ENCODE results near the gene CABCOCO1.

CABCOCO1 gene

DNA sequence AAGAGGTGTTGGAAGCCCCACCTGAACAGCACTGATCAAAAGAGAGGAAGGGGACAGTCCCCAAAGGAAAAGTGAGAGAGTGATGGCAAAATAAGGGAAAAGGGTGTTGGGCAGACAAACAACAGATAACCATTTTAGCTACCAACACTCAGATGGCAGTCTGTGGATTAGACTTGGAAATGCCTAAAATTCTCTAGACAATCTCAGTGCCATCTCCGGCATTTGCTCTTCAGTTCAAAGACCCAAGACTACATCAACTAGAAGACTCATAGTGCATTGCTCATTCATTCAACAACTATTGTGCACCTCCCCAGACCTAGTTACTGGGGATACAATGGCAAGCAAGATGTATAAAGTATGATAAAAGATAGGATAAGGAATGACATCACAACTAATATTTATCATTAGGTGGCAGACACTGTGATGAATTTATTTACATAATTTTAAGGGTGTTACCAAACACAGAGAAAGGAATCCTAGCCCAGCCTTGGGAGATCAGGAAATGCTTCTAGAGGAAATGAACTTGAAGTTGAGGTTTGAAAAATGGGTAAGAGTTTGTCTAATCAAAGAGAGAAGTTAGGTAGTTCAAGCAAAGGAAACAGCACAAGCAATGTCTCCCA, 129.5 kb downstream of the CABCOCO1 start:
- H3K9me3 Mint-ChIP-seq (ENCODE audit: low read depth) = no peaks in the 10 kb centered on the region
- H3K36me3 Mint-ChIP-seq = no peaks in the 10 kb centered on the region
- no peak overlapping the region for H3K4me3 Mint-ChIP-seq
- no peak overlapping the region for H3K27ac Mint-ChIP-seq
- H3K4me1 Mint-ChIP-seq (ENCODE audit: low read depth) = peaks cover 4% of the 10 kb centered on the region
- no peaks in the 10 kb centered on the region for H3K27me3 Mint-ChIP-seq

- Mint-ChIP-seq H3K4me1 (ENCODE audit: low read depth) (no peaks in the 10 kb centered on the region), H3K27ac (no peak overlapping the region), H3K4me3 (no peak overlapping the region)
These were observed 130.2 kb downstream of the CABCOCO1 start for GRCh38 chr10:61792921-61793320.

GRCh38 chr10:61793760-61794703, 131.3 kb downstream of the CABCOCO1 start:
- Mint-ChIP-seq H3K27ac (no peak overlapping the region), H3K4me3 (no peak overlapping the region), H3K27me3 (no peaks in the 10 kb centered on the region), H3K36me3 (no peaks in the 10 kb centered on the region), H3K4me1 (ENCODE audit: low read depth) (no peaks in the 10 kb centered on the region), H3K9me3 (ENCODE audit: low read depth) (no peaks in the 10 kb centered on the region)

More at GRCh38 chr10:61792921-61793320, 130.2 kb downstream of the CABCOCO1 start:
- no peaks in the 10 kb centered on the region for H3K9me3 Mint-ChIP-seq (ENCODE audit: low read depth)
- H3K36me3 Mint-ChIP-seq = no peaks in the 10 kb centered on the region
- no peaks in the 10 kb centered on the region for H3K27me3 Mint-ChIP-seq

- no peak overlapping the region for H3K4me3 Mint-ChIP-seq
These were observed 132.4 kb downstream of the CABCOCO1 start for GRCh38 chr10:61795147-61795546.

GRCh38 chr10:61795551-61795950, 132.8 kb downstream of the CABCOCO1 start:
- H3K27me3 Mint-ChIP-seq = no peaks in the 10 kb centered on the region
- no peaks in the 10 kb centered on the region for H3K9me3 Mint-ChIP-seq (ENCODE audit: low read depth)
- H3K4me1 Mint-ChIP-seq (ENCODE audit: low read depth) = no peaks in the 10 kb centered on the region
- no peak overlapping the region for H3K27ac Mint-ChIP-seq
- no peaks in the 10 kb centered on the region for H3K36me3 Mint-ChIP-seq
- H3K4me3 Mint-ChIP-seq = no peak overlapping the region

More at GRCh38 chr10:61795147-61795546, 132.4 kb downstream of the CABCOCO1 start:
- H3K9me3 Mint-ChIP-seq (ENCODE audit: low read depth) = no peaks in the 10 kb centered on the region
- H3K36me3 Mint-ChIP-seq = no peaks in the 10 kb centered on the region
- no peak overlapping the region for H3K27ac Mint-ChIP-seq
- H3K27me3 Mint-ChIP-seq = no peaks in the 10 kb centered on the region
- no peaks in the 10 kb centered on the region for H3K4me1 Mint-ChIP-seq (ENCODE audit: low read depth)

DNA sequence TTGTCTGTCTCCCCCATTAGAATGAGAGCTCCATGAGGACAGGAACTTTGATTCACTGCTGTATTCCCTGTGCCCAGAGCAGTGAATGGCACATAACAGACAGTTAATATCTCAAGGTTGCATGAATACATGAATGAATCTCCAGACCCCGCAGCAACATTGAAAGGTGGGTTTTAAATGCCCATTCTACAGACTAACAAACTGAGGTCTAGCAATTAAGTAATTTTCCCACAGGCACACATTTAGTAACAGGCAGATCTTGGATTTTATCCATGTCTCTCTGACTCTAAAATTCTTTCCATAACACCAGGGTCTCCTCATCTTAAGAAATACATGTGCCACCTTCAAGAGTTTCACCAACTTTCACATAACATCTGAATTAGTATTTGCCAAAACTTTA, 134.1 kb downstream of the CABCOCO1 start:
- H3K4me1 Mint-ChIP-seq (ENCODE audit: low read depth) = no peaks in the 10 kb centered on the region
- no peaks in the 10 kb centered on the region for H3K27me3 Mint-ChIP-seq
- no peak overlapping the region for H3K27ac Mint-ChIP-seq
- H3K36me3 Mint-ChIP-seq = no peaks in the 10 kb centered on the region
- H3K9me3 Mint-ChIP-seq (ENCODE audit: low read depth) = no peaks in the 10 kb centered on the region
- H3K4me3 Mint-ChIP-seq = no peak overlapping the region

GRCh38 chr10:61797304-61798153, 134.8 kb downstream of the CABCOCO1 start:
- Mint-ChIP-seq H3K4me3 (no peak overlapping the region), H3K36me3 (no peaks in the 10 kb centered on the region), H3K27me3 (no peaks in the 10 kb centered on the region), H3K27ac (no peak overlapping the region), H3K4me1 (ENCODE audit: low read depth) (no peaks in the 10 kb centered on the region), H3K9me3 (ENCODE audit: low read depth) (no peaks in the 10 kb centered on the region)

DNA sequence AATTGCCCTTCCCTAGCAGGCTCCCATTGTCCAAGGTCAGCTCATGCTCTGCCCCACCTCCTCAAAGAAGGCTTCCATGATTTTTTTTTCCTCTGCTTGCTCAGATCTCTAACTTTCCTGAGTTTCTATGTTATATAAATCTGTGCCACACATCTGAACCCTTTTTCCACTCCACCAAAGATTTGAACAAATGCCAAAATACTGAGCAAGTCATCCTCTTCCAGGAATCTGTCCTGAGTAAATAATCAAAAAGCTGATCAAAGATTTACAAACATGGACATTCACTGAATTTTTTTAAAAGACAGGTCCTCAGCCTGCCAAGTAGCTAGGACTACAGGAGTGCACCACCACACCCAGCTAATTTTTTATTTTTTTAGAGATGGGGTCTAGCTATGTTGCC, 136.0 kb downstream of the CABCOCO1 start:
- no peak overlapping the region for H3K4me3 Mint-ChIP-seq
- H3K36me3 Mint-ChIP-seq = no peaks in the 10 kb centered on the region
- H3K4me1 Mint-ChIP-seq (ENCODE audit: low read depth) = no peaks in the 10 kb centered on the region
- H3K9me3 Mint-ChIP-seq (ENCODE audit: low read depth) = no peaks in the 10 kb centered on the region
- no peaks in the 10 kb centered on the region for H3K27me3 Mint-ChIP-seq
- no peak overlapping the region for H3K27ac Mint-ChIP-seq

DNA sequence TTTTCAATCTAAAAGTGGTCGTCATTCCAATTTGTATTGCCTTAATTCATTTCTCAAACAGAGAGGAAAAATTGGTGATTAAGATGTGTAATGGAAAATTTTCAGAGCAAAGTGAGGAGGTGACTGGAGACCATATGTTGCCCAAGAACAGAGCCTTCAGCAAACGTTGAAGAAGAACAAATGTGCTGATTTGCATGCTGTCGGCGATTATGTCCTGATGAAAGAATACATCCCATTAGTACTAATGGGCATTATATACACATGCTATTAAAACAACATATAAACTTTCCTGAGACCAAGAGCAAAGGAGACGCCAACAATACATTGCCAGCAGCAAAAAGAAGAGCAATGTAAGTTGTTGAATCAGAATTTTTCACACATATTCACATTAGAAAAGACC, 138.8 kb downstream of the CABCOCO1 start:
- no peaks in the 10 kb centered on the region for H3K9me3 Mint-ChIP-seq (ENCODE audit: low read depth)
- no peak overlapping the region for H3K4me3 Mint-ChIP-seq
- H3K27me3 Mint-ChIP-seq = no peaks in the 10 kb centered on the region
- H3K36me3 Mint-ChIP-seq = no peaks in the 10 kb centered on the region
- H3K27ac Mint-ChIP-seq = no peak overlapping the region
- no peaks in the 10 kb centered on the region for H3K4me1 Mint-ChIP-seq (ENCODE audit: low read depth)

GRCh38 chr10:61803269-61803668, 140.5 kb downstream of the CABCOCO1 start:
- no peaks in the 10 kb centered on the region for H3K27me3 Mint-ChIP-seq
- H3K4me1 Mint-ChIP-seq (ENCODE audit: low read depth) = no peaks in the 10 kb centered on the region
- no peaks in the 10 kb centered on the region for H3K36me3 Mint-ChIP-seq
- H3K4me3 Mint-ChIP-seq = no peak overlapping the region
- no peaks in the 10 kb centered on the region for H3K9me3 Mint-ChIP-seq (ENCODE audit: low read depth)
- H3K27ac Mint-ChIP-seq = no peak overlapping the region

- Mint-ChIP-seq H3K27me3 (no peaks in the 10 kb centered on the region), H3K36me3 (no peaks in the 10 kb centered on the region), H3K4me3 (no peak overlapping the region), H3K9me3 (ENCODE audit: low read depth) (no peaks in the 10 kb centered on the region), H3K27ac (no peak overlapping the region), H3K4me1 (ENCODE audit: low read depth) (no peaks in the 10 kb centered on the region)
These were observed 141.7 kb downstream of the CABCOCO1 start for GRCh38 chr10:61804414-61804813.

GRCh38 chr10:61805091-61805490, 142.4 kb downstream of the CABCOCO1 start:
- H3K9me3 Mint-ChIP-seq (ENCODE audit: low read depth) = no peaks in the 10 kb centered on the region
- no peak overlapping the region for H3K4me3 Mint-ChIP-seq
- H3K4me1 Mint-ChIP-seq (ENCODE audit: low read depth) = no peaks in the 10 kb centered on the region
- H3K36me3 Mint-ChIP-seq = no peaks in the 10 kb centered on the region
- H3K27ac Mint-ChIP-seq = no peak overlapping the region
- no peaks in the 10 kb centered on the region for H3K27me3 Mint-ChIP-seq

- Mint-ChIP-seq H3K9me3 (ENCODE audit: low read depth) (no peaks in the 10 kb centered on the region), H3K27me3 (no peaks in the 10 kb centered on the region), H3K4me3 (no peak overlapping the region), H3K4me1 (ENCODE audit: low read depth) (no peaks in the 10 kb centered on the region), H3K27ac (no peak overlapping the region), H3K36me3 (no peaks in the 10 kb centered on the region)
These were observed 147.5 kb downstream of the CABCOCO1 start for GRCh38 chr10:61810263-61810662.

DNA sequence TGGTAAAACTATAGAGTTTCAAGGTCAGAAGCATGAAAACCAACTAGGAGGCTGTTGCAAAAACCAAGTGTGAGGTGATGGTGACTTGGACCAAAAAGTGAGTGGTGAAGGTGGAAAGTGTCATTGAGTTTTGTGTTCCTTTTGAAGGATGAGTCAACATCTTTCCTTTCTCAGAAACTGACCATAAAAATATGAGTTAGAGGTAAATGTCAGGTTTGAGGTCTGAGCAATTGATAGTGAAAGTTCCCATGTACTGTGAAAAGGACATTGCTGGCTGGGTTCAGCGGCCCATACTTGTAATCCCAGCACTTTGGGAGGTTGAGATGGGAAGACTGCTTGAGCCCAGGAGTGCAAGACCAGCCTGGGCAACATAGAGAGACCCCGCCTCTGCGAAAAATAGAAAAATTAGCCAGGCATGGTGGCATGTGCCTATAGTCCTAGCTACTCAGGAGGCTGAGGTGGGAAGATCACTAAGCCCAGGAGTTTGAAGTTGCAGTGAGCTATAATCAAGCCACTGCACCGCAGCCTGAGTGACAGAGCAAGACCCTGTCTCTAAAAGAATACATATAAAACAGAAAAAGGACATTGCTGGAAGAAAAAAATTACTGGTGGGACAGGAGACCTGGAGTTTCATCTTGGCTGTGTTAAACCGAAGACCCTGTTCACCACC, 149.5 kb downstream of the CABCOCO1 start:
- Mint-ChIP-seq H3K9me3 (ENCODE audit: low read depth) (no peaks in the 10 kb centered on the region), H3K4me1 (ENCODE audit: low read depth) (no peaks in the 10 kb centered on the region), H3K36me3 (no peaks in the 10 kb centered on the region), H3K27ac (no peak overlapping the region), H3K27me3 (no peaks in the 10 kb centered on the region), H3K4me3 (no peak overlapping the region)

Measured in activated naive CD8-positive, alpha-beta T cell (primary cell).